G401 (cell line): ENCODE measurements around the gene XPO6. TPM values are rescaled to one million over a fixed set of nuclear protein-coding genes. Genes with fewer than 3 reads are reported as not detected.

Experiments used
- DNase-seq: peaks from one replicate; pipeline ENCODE4 v3.0.0-alpha.2; 2015; ENCODE audit warnings: low spot score
- in situ Hi-C: cut with HindIII; loops from 2 replicates; pipeline ENCODE4 v1.10.0; 2016; ENCODE audit warnings: low sequenced_read_pairs, mixed read lengths
- total RNA-seq: library from RNA; depleted of rRNA; stranded (reverse); fragments of >200 nt; shearing (Covaris generic); gene quantifications from 2 replicates; pipeline ENCODE4 v1.2.3, GENCODE V29; 2014

Gene XPO6
- total RNA-seq, 1 experiment from 2014 or later, result 98.0 TPM

DNA sequence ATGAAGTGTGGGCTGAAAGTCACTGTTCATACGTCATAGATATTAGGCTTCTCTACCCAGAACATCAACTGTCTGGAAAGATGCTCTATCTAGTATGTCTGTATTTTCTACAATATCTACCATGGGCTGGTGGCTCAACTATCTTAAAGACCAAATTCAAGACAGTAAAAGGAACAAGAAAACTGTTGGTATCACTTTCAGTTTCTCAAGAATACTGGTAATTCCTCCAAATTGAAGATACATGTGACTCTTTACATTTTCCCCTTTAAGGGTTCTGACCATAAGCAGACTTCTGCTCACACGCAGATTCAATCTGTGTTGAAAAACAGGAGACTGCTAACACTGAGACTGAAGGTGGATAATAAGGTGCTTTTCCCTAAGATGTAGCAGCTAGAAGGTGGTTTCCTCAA lies 24.2 kb downstream of the XPO6 start:
- in situ Hi-C loops, result no loop called here
- no peak for DNase-seq

DNA sequence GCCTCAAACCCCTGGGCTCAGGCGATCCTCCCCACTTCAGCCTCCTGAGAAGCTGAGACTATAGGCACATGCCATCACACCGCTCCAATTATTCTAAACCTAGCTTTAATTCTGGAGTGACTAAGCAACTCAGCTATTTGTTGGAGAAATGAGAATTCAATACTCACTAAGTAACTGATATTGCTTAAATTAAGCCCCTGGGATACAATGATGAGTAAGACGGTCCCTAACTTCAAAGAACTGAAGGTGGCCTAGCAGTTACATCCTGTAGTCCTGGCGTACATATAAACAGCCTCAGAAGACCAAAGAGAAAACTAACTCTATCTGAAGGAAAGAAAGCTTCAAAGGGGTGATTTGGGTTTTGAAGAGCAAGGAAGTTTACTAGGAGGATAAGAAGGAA lies 25.0 kb downstream of the XPO6 start:
- no peak for DNase-seq
- in situ Hi-C loops, result no loop called here

DNA sequence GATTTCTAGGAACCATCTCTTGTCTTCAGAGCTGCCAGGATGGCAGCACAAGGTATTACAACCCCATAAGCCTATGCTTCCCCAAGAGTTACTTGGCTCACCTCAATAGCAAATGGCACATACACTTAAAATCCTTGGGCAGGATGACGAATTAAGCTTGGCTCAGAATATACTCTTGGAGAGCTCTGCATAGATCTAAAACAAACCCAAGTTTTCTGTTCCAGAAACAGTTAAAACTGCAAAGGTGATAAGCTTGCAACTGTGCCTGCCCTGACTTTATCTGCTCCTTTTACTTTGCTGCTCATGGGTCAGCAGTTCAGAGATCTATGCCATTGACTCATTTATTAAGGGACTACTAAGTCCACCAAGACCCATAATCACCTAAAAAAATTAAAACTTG lies 26.1 kb downstream of the XPO6 start:
- DNase-seq, result no peak
- in situ Hi-C loops, result no loop called here

DNA sequence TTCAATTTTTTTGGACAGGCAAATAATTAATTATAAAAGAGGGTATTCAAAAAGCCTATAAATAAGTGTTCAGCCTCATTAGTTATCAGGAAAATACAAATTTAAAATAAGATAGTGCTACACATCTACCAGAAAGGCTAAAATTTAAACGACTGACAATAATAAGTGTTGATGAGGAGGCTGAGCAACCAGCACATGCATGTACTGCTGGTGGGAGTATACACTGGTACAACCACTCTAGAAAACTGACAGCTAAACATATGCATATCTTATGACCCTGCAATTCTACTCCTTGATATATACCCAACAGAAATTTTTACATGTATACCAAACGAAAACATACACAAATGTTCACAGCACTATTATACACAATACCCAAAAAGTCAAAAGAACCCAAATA lies 27.1 kb downstream of the XPO6 start:
- DNase-seq, result no peak

DNA sequence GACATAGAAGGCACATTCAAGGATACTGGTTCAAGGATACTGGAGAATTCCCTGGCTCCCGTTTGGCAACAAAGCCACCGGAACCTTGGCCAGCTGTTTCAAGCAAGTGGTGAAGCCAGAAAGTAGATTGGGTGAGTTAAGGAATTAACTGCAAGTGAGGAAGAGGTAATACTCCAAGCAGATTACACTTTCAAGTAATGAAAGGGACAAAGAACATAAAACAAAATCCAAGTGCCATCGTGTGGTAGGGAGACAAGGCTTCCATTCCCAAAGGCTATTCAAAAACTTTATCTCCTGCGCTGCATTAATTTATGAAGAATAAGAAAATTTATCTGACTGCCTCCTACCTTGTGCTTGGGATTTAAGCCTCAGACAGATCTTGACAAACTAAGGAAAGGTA lies 27.8 kb downstream of the XPO6 start:
- in situ Hi-C loops, result no loop called here

More for the DNA sequence above, 27.1 kb downstream of the XPO6 start:
- in situ Hi-C loops, result no loop called here

DNA sequence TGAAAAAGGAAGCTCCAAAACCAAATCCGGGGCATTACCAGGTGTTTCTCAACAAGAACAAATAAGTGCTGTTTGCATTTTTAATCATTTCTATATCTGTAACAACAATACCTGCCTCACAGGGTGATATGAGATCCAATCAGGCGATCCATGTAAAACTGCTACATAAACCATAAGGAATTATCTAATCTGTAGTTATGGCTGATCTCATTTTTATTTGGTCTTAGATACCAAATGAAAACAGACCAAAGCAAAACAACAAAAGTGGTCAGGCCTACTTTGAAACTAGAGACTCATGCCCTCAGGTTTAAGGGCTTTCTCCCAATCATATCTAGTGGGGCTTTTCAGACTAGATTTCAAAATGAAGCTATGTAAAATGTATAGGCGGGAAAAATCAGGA lies 28.3 kb downstream of the XPO6 start:
- no peak for DNase-seq
- in situ Hi-C loops, result no loop called here

More for the DNA sequence above, 27.8 kb downstream of the XPO6 start:
- no peak for DNase-seq

DNA sequence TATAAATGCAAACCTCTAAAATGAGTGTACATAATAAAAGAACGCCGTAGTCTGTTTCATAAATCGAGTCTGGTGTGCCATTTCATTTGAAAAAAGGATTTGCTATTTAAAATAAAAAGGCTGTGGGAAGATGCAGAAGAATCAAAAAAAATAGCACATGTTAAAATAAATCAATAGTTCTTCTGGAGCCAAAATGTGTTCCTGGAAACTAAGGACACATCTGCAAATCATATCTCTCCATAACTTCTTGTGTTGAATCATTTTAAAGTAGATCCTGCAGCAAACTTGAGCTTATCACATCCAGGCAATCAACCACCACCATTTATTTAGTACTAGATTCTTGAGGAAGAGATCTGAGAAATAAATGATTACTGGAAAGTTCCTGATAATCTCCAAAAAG lies 29.0 kb downstream of the XPO6 start:
- in situ Hi-C loops, result no loop called here
- DNase-seq, result no peak

DNA sequence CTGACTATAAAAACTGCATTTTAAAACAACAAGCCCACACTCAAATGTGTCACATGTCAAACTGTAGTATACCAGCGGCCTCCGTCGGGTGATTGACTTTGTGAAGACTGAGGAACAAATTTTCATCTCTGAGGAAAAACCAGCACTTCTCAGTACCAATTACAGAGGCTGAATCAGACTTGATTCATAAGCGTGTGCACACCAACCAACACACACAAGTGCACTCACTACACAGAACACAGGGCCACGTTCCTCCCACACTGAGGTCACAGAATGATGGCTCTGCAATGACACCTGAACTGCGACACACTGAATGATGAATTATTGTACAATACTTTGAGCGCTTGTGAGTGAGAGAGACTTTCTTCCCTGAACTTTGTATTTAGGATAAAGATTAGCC lies 29.6 kb downstream of the XPO6 start:
- DNase-seq, result no peak
- in situ Hi-C loops, result no loop called here

DNA sequence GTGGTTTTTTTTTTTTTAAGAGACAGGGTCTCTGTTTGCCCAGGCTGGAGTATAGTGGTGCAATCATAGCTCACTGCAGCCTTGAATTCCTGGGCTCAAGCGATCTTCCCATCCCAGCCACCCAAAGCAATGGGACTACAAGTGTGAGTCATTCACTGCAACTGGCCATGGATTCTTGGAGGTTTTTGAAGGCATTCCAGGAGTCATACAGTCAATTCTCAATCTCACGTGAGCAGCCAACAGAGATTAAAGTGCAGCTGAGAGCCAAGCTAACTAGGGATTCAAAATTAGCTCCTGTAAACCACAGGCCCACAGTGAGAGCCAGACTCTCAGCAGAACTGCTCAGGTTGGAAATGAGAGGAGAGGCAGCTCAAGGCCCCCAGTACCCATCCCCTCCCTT lies 30.2 kb downstream of the XPO6 start:
- peak; percentile 48 for DNase-seq
- in situ Hi-C loops, result no loop called here

DNA sequence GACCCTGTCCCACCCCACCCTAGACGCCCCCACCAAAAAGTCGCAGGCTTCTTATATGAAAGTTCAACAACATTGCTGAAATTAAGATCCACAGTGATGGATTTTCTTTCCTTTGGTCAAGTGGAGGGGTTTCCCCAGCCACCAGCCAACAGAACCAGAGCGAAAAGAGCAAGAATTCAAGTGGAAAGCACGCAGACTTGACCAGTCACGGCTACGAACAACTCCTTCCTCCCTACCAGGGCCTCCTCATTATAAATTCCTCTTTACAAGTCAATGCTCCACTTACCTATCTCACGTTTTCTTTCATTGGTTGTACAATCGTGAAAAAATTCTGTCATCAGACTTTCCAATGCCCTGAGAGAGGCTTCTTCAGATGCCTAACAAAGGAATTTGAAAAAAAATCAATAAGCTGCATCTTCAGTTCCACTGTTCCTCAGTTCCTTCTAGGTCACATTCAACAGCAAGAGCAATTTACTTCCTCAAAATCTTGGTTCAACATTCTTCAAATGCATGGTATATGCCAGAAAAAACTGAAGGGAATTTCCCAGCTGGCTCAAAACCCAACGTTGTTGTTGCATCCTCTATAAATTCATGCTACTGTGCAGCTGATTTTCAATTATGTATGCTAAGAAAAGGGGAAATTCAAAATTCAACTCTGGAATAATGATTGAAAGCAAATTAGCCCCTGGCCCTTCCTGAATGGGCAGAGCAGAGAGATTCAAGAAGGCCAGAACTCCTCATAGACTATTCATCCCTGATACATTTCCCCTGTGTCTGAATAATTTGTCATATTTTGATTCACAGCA lies 30.9 kb downstream of the XPO6 start:
- in situ Hi-C loops, result no loop called here
- DNase-seq, result no peak

DNA sequence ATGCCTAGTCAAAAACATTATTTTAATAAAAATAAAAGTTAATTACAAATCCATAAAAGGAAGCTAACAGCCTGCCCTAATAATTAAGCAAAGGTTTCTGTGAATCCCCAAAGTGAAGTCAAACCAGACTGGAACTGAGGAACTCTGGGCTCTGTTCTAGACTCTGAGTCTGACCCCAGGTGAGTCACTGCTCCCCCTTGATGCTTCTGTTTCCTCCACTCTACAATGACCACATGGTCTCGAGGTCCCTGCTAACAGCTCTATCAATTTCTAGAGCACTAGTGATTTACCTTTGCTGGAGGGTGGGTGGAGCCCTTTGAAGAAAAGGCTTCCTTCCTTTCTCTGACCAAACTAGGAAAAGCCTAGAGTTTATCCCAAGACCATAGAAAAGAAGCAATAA lies 32.4 kb downstream of the XPO6 start:
- no peak for DNase-seq
- in situ Hi-C loops, result no loop called here

DNA sequence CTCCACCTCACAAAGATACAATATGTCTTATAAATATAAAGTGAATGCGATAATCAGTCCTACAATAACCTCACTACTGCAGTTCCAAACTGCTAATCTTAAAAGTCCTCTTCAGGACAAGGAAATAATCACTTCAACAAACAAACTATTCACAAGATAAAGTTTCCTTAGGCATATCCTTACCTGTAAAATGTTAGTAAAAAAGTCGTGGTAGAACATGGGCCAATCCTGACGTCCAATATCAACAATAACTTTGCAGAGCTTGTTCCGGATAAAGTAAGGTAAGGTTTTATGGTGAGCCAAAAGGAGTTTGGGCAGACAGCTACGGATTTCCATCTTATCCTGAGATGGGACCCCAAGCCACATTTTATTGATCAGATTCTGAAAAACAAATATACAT lies 36.0 kb downstream of the XPO6 start:
- in situ Hi-C loops, result no loop called here

DNA sequence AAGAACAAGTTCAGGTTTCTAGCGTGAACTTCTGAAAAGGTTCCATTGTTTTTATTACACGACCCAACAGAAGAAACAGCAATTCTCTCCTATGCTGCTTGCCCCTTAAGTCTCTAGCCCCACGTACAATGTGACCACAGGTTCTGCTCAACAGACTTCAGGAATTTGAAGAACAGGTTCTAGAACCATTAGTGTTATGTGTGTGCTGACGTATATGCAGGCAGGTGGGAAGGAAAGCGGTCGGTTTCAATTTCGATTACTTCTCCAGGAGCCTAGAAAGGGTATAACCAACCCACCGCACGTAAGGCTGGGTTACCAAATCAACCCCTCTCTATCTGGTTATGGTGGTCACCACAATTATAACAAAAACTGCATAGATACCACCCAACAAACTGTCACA lies 39.4 kb downstream of the XPO6 start:
- DNase-seq, result no peak
- in situ Hi-C loops, result no loop called here

More for the DNA sequence above, 36.0 kb downstream of the XPO6 start:
- DNase-seq, result no peak

DNA sequence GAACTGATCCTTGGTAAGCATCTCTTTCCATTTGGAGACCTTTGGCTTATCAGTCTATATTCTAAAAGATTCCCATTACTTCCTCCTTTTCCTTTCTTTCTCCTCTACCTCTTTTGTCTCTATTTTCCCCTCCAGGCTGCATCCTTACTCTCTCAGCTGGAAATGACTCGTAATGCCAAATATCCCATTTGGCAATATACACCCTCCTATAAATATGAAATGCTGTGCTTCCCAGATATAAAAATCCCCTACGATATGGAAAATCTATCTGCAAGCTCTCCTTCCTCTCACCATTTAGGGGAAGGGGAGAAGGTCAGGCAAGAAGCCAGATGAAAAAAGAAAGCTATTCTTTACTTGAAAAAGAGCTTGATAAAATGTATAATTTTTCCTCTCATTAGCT lies 39.9 kb downstream of the XPO6 start:
- in situ Hi-C loops, result no loop called here

DNA sequence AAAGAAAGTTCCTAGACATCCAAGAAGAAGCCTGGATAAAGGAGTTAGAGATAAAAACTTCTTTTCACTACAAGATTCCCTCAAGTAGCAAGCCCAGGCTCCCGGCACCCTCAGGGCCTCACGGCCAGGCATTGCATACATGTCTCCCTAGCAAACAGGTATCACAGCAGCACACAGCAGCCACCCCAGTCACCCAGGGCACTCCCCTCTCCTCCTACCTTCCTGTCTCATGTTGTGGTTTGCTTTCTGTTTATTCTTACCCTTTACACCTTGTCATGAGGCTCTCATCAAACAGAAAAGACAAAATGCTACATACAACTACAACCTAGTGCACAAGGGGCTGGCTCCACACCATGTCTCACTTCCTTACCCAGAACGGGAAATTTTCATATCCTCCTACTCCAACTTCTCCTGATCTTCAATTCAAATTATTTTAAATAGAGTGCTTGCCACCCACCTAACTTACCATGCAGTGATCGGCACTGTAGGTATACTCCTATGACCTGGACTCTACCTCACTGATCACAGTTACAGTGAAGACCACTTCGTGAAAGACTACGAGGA lies 42.7 kb downstream of the XPO6 start:
- in situ Hi-C loops, result no loop called here

More for the DNA sequence above, 39.9 kb downstream of the XPO6 start:
- no peak for DNase-seq

DNA sequence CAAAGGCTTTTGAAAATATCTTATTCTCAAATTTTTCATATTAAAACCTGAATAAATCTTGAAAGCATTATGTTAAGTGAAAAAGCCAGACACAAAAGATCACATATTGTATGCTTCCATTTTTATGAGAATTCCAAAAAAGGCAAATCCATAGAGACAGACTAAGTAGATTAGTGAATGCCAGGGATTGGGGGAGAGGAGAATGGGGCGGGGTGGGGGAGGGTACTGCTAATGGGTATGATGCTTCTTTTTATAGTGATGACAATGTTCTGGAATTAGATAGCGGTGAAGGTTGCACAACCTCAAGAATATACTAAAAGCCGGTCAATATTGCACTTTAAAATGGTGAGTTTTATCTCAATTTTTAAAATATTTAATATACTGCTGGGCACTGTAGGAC lies 44.0 kb downstream of the XPO6 start:
- DNase-seq, result no peak
- in situ Hi-C loops, result no loop called here

More for the DNA sequence above, 42.7 kb downstream of the XPO6 start:
- no peak for DNase-seq

DNA sequence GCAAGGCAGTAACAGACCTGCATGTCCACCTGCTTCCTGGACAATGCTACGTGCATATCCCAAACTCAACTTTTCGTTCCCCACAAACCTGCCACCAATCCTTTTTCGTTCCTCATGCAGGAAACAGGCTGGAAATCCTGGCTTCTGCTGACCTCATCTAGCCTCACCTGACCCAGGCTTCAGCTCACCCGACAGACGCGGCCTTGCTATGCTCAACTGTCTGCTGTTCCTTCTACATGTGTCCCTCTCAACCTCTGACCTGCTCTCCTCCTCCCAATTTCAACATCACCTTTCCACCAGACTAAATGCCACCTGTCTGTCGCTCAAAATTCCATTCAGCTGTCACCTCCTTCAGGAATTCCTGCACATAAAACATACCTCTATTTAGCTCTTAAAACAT lies 44.5 kb downstream of the XPO6 start:
- no peak for DNase-seq
- in situ Hi-C loops, result no loop called here

DNA sequence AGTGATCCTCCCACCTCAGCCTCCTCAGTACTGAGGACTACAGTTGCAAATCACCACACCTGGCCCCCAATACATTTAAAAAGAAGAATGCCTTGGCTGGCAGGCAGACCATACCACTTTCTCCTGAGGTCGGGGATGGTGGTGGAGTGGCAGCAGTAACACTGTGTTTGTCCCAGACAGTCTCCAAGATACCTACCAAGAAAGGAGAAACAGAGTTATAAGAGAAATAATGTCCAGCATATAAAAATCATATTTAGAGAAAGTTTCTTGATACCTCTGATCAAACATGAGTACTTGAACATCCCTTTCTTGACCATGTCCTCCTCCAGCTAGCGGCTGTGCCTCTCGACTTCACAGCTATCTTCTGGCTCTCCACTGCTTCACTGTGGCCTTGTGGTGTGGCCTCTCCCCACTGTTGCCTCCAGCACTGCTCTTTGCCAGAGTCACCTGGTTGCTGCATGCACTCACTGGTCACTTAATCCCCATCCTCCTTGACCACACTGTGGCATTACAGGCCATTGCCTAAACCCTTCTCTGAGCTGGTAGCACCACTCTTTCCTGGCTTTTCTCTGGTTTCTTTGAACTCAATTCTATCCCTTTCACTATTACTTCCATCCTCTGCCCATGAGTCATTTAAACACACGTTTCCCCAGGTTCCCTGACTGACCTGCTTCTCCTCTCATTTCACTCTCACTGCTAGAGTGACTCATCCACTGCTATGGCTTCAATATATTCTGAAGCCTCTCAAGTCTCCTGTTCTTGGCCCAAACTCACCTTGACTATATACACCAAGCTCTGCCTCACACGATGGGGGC lies 45.2 kb downstream of the XPO6 start:
- DNase-seq, result no peak
- in situ Hi-C loops, result no loop called here

DNA sequence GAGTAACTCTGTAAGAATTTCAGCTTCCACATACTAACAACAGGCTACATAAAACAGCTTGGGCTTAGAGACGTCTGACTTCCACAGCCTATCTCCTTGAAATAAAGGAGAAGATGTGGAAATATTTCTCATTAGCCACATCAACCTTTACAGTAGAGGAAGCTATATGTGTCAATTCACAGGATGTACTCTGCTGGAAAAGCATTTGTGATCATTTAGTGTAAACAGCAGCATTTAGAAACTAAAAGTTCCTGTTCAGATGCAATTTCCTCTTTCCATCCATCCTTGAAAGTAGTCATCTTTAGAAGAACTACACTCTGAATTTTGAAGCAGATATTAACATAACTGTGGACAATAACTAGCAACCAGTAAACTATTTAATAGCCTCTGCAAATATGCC lies 46.2 kb downstream of the XPO6 start:
- in situ Hi-C loops, result no loop called here
- no peak for DNase-seq

DNA sequence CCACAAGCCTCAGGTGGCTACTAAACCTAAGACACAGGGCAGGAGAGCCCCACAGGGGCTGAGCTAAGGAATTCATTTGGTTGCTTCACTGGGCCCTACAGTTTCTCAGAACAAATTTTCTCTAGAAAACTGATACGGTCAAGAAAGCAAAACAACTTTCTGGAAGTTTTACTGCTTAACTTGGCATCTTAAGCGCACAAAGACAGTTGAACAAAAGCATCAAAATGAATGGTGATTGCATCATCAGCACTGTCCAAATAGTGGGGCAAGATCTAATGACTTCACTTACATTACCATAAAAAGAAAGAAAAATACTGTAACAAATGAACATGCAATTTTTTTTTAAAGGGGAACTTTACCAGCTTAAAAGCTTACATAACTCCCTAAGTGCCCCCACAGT lies 47.6 kb downstream of the XPO6 start:
- DNase-seq, result no peak
- in situ Hi-C loops, result no loop called here
